HepG2 (cell line): Measurements from ENCODE around the gene SPATS2. TPM values are rescaled to one million over a fixed set of nuclear protein-coding genes. Genes with fewer than 3 reads are reported as not detected.

ENCODE experiments used
- ARNT ChIP-seq: fragments of 450-650 bp; IDR thresholded peaks from 2 replicates; pipeline ENCODE4 v1.6.1; 2017
- BORCS8-MEF2B ChIP-seq: sonication (generic); formaldehyde crosslinking; IDR thresholded peaks from 2 replicates; pipeline ENCODE4 v1.8.0; 2022; ENCODE audit warnings: mild to moderate bottlenecking, missing genetic modification reagents
- ONECUT2 ChIP-seq: sonication (generic); formaldehyde crosslinking; IDR thresholded peaks from 2 replicates; pipeline ENCODE4 v1.4.0; 2020; ENCODE audit warnings: missing genetic modification reagents
- RNF2 ChIP-seq: fragments of 450-650 bp; conservative IDR thresholded peaks from 2 replicates; pipeline ENCODE4 v1.6.1; 2016; ENCODE audit warnings: low read depth
- SIX1 ChIP-seq: sonication (generic); formaldehyde crosslinking; IDR thresholded peaks from 2 replicates; pipeline ENCODE4 v1.4.0; 2020; ENCODE audit warnings: missing genetic modification reagents, borderline replicate concordance
- SMARCE1 ChIP-seq: fragments of 450-650 bp; IDR thresholded peaks from 2 replicates; pipeline ENCODE4 v1.6.1; 2017; ENCODE audit warnings: borderline replicate concordance
- STAG1 ChIP-seq: sonication (generic); formaldehyde crosslinking; IDR thresholded peaks from 2 replicates; pipeline ENCODE4 v1.4.0; 2020; ENCODE audit warnings: missing genetic modification reagents
- TFDP2 ChIP-seq: sonication (generic); formaldehyde crosslinking; IDR thresholded peaks from 2 replicates; pipeline ENCODE4 v1.4.0; 2020; ENCODE audit warnings: missing genetic modification reagents
- THRA ChIP-seq: sonication (generic); formaldehyde crosslinking; IDR thresholded peaks from 2 replicates; pipeline ENCODE4 v1.4.0; 2020; ENCODE audit warnings: missing genetic modification reagents, borderline replicate concordance
- ZBTB42 ChIP-seq: sonication (generic); formaldehyde crosslinking; IDR thresholded peaks from 2 replicates; pipeline ENCODE4 v1.5.0; 2020; ENCODE audit warnings: mild to moderate bottlenecking, missing genetic modification reagents
- ZNF207 ChIP-seq: fragments of 450-650 bp; IDR thresholded peaks from 2 replicates; pipeline ENCODE4 v1.6.1; 2016; ENCODE audit warnings: antibody characterized with exemption, borderline replicate concordance
- ZNF253 ChIP-seq: sonication (generic); formaldehyde crosslinking; IDR thresholded peaks from 2 replicates; pipeline ENCODE4 v1.8.0; 2022; ENCODE audit warnings: mild to moderate bottlenecking, missing genetic modification reagents, borderline replicate concordance
- ZNF276 ChIP-seq: sonication (generic); formaldehyde crosslinking; IDR thresholded peaks from 2 replicates; pipeline ENCODE4 v1.4.0; 2020; ENCODE audit warnings: mild to moderate bottlenecking, low read depth, missing genetic modification reagents
- ZNF280D ChIP-seq: sonication (generic); formaldehyde crosslinking; IDR thresholded peaks from 2 replicates; pipeline ENCODE4 v1.5.1; 2020; ENCODE audit warnings: mild to moderate bottlenecking, missing genetic modification reagents
- ZNF430 ChIP-seq: sonication (generic); formaldehyde crosslinking; IDR thresholded peaks from 2 replicates; pipeline ENCODE4 v1.9.0; 2021; ENCODE audit warnings: mild to moderate bottlenecking, missing genetic modification reagents
- ZNF441 ChIP-seq: sonication (generic); formaldehyde crosslinking; IDR thresholded peaks from 2 replicates; pipeline ENCODE4 v1.7.0; 2021; ENCODE audit warnings: missing genetic modification reagents, borderline replicate concordance
- ZNF644 ChIP-seq: IDR thresholded peaks from 2 replicates; pipeline ENCODE4 v1.6.1; 2016; ENCODE audit warnings: low read depth
- ZNF784 ChIP-seq: sonication (generic); formaldehyde crosslinking; IDR thresholded peaks from 2 replicates; pipeline ENCODE4 v1.5.1; 2020; ENCODE audit warnings: missing genetic modification reagents, mild to moderate bottlenecking, borderline replicate concordance
- ZXDC ChIP-seq: sonication (generic); formaldehyde crosslinking; IDR thresholded peaks from 2 replicates; pipeline ENCODE4 v1.5.0; 2020; ENCODE audit warnings: mild to moderate bottlenecking, missing genetic modification reagents
- polyA plus RNA-seq, 8 experiments: library from polyadenylated mRNA; depleted of rRNA in 3 of 8; stranded (reverse) in 7 of 8; unstranded in 1 of 8; fragments of >200 nt; fragmentation: Illumina TruSeq in 4 of 8; extraction: Trizol in 4 of 8; gene quantifications; 2 replicates each; pipeline versions ENCODE4 v1.2.1 to v1.2.3, GENCODE V29; 2011 to 2016; ENCODE audit warnings: low read depth in 4 of 8, missing spikeins in 1 of 8, mixed read lengths in 1 of 8; ENCODE audit not compliant: insufficient read depth in 1 of 8
- total RNA-seq, 5 experiments: library from RNA; depleted of rRNA; stranded (reverse); fragments of >200 nt; fragmentation: Illumina TruSeq; extraction: Trizol; gene quantifications; 2 replicates each; pipeline ENCODE4 v1.2.3, GENCODE V29; 2016; ENCODE audit warnings: low read depth in 1 of 5

SPATS2 gene
- total and polyA plus RNA-seq, 2 of the 13 experiments (the other 11 are each of a cell fraction or from before 2014, with no cell fraction given) = 19.3 to 28.1 TPM

GRCh38 chr12:49366096-49366651, 1.1 kb upstream of the SPATS2 start (continued):
- TF ChIP-seq ZBTB42 (0 out of 2 replicates have a peak, but pooled peaks have one; percentile 23), TFDP2 (0 out of 2 replicates have a peak, but pooled peaks have one; percentile 23), ZNF280D (CRISPR knock-in tag) (no peak), SIX1 (no peak), ZNF276 (CRISPR knock-in tag) (no peak), ZXDC (CRISPR knock-in tag) (0 out of 2 replicates have a peak, but pooled peaks have one; percentile 28), ZNF430 (CRISPR knock-in tag) (peak; percentile 55; the same call in 1 of the 2 replicates), STAG1 (peak; percentile 4; the same call in 1 of the 2 replicates), ARNT (no peak), THRA (no peak), RNF2 (no peak), ZNF644 (CRISPR knock-in tag) (no peak), ZNF441 (no peak), ZNF253 (CRISPR knock-in tag) (no peak), ZNF784 (CRISPR knock-in tag) (no peak), SMARCE1 (no peak), BORCS8-MEF2B (no peak), ZNF207 (no peak), ONECUT2 (CRISPR knock-in tag) (no peak)
